ENCODE data around the gene DMD.

DMD gene

GRCh38 chrX:32455704-32456103 is 755.6 kb downstream of the DMD start:
- H3K4me3 ChIP-seq (ENCODE audit: low read depth, low read length), result no peak overlapping the region
- TF ChIP-seq CTCF (IDR thresholded peaks at IDR 0.05; ENCODE audit: low read depth, low read length), result no peak

GRCh38 chrX:32451954-32452695 is 759.2 kb downstream of the DMD start:
- H3K4me3 ChIP-seq (ENCODE audit: low read depth, low read length), result no peak overlapping the region
- TF ChIP-seq CTCF (IDR thresholded peaks at IDR 0.05; ENCODE audit: low read depth, low read length), result no peak

- no peak for TF ChIP-seq CTCF (IDR thresholded peaks at IDR 0.05; ENCODE audit: low read depth, low read length)
- no peak overlapping the region for H3K4me3 ChIP-seq (ENCODE audit: low read depth, low read length)
Observed at GRCh38 chrX:32448945-32449344, 762.4 kb downstream of the DMD start.

GRCh38 chrX:32448320-32448719 is 763.0 kb downstream of the DMD start:
- no peak for TF ChIP-seq CTCF (IDR thresholded peaks at IDR 0.05; ENCODE audit: low read depth, low read length)
- no peak overlapping the region for H3K4me3 ChIP-seq (ENCODE audit: low read depth, low read length)

- no peak overlapping the region for H3K4me3 ChIP-seq (ENCODE audit: low read depth, low read length)
- no peak for TF ChIP-seq CTCF (IDR thresholded peaks at IDR 0.05; ENCODE audit: low read depth, low read length)
Observed at GRCh38 chrX:32447640-32448039, 763.7 kb downstream of the DMD start.

- TF ChIP-seq CTCF (IDR thresholded peaks at IDR 0.05; ENCODE audit: low read depth, low read length), result no peak
- no peak overlapping the region for H3K4me3 ChIP-seq (ENCODE audit: low read depth, low read length)
Observed at GRCh38 chrX:32443841-32444240, 767.5 kb downstream of the DMD start.

GRCh38 chrX:32421266-32421665 is 790.1 kb downstream of the DMD start:
- TF ChIP-seq CTCF (IDR thresholded peaks at IDR 0.05; ENCODE audit: low read depth, low read length), result no peak
- H3K4me3 ChIP-seq (ENCODE audit: low read depth, low read length), result no peak overlapping the region

All from WI38 (cell line).